Measurements from ENCODE around the gene KCNMA1. TPM values are rescaled to one million over a fixed set of nuclear protein-coding genes. Genes with fewer than 3 reads are reported as not detected.

KCNMA1 gene
- total and polyA plus RNA-seq, 9 of the 15 experiments (the other 6 are each of a cell fraction or from before 2014, with no cell fraction given), result 0.01 to 0.95 (median 0.15) TPM; not detected in 4

- Histone ChIP-seq H3K79me2 (ENCODE audit: control insufficient read depth, insufficient read depth, low read length) (no peaks in the 10 kb centered on the region), H3K27me3 (ENCODE audit: control insufficient read depth in 2 of 2, insufficient read depth in 2 of 2, low read length in 2 of 2) (peaks cover 0 to 1% of the 10 kb centered on the region in 2 experiments; a peak in 1 of 5 replicates), H4K20me1 (replicated peaks; ENCODE audit: control insufficient read depth, insufficient read depth, low read length) (no peaks in the 10 kb centered on the region; the same call in 1 of the 2 replicates), H3K9ac (ENCODE audit: insufficient read depth in 1 of 2, low read depth in 2 of 2, low read length in 2 of 2) (no peak overlapping the region), H3K9me1 (ENCODE audit: control insufficient read depth, insufficient read depth, low read length) (no peaks in the 10 kb centered on the region), H3K36me3 (ENCODE audit: control insufficient read depth, insufficient read depth, low read length) (no peaks in the 10 kb centered on the region), H2AFZ (ENCODE audit: low read depth, low read length) (no peak overlapping the region), H3K4me1 (replicated peaks in 1 of 2; ENCODE audit: control insufficient read depth in 2 of 2, insufficient read depth in 2 of 2, low read length in 2 of 2) (no peaks in the 10 kb centered on the region; a peak in 1 of 5 replicates), H3K27ac (ENCODE audit: extremely low read depth, low read depth, low read length) (no peak overlapping the region), H3K4me3 (no peak overlapping the region), H3K9me3 (replicated peaks; ENCODE audit: control insufficient read depth, insufficient read depth, low read depth, low read length) (no peaks in the 10 kb centered on the region), H3K4me2 (ENCODE audit: insufficient read depth, low read length) (no peak overlapping the region)
- in situ Hi-C loops (cut with MboI) (loop anchor here (5.0 to 25.0 kb wide), 2 partner anchors 257 to 477 kb away; no protein-coding TSS in a partner anchor), intact Hi-C loops (cut with micrococcal nuclease) (loop anchor here (2.0 to 10.0 kb wide), 5 partner anchors 110 to 480 kb away; no protein-coding TSS in a partner anchor)
- ATAC-seq (no peak), DNase-seq (ENCODE audit: extremely low read depth in 1 of 4, low spot score in 3 of 4) (no peak), FAIRE-seq (no peak)
- 0% methylated on average over 4 of the region's 4 CpGs for WGBS (ENCODE audit: insufficient coverage, low coverage, missing lambda C conversion rate)
- POLR2A ChIA-PET, result interaction anchor here (0.7 to 1.1 kb wide), 2 partner anchors 22 to 248 kb away, joined by 3 to 4 read pairs; no protein-coding TSS in a partner anchor
- TF ChIP-seq PCBP1 (IDR thresholded peaks at IDR 0.05; ENCODE audit: low read depth, low read length, poor library complexity, severe bottlenecking), result no peak
- no peak for TF ChIP-seq SIRT6 (IDR thresholded peaks at IDR 0.05; ENCODE audit: low read depth, low read length)
- no peak for TF ChIP-seq ZNF217 (CRISPR knock-in tag; IDR thresholded peaks at IDR 0.05)
- no peak for TF ChIP-seq ZBTB8A (IDR thresholded peaks at IDR 0.05; ENCODE audit: partially characterized antibody)
- no peak for TF ChIP-seq ZNF740 (CRISPR knock-in tag; IDR thresholded peaks at IDR 0.05)
- TF ChIP-seq ZNF740 (tag; IDR thresholded peaks at IDR 0.05), result no peak
- TF ChIP-seq CC2D1A (IDR thresholded peaks at IDR 0.05), result no peak
- TF ChIP-seq ZNF717 (CRISPR knock-in tag; IDR thresholded peaks at IDR 0.05), result no peak
- BruUV-seq (replicated peaks), result no TSS peak
- CTCF ChIA-PET (ENCODE audit: low intra/inter-chr PET ratio), result interaction anchor here (0.9 to 2.1 kb wide), 7 partner anchors 13 to 480 kb away, joined by 3 to 19 read pairs (median 5); no protein-coding TSS in a partner anchor
Measured at GRCh38 chr10:77644557-77645243, 7.1 kb upstream of the KCNMA1 start.
